Measurements from ENCODE around the gene SDHB. TPM values are rescaled to one million over a fixed set of nuclear protein-coding genes. Genes with fewer than 3 reads are reported as not detected.

The SDHB gene
- total RNA-seq, 2 donors from 2014 or later, result 93.0 to 113 TPM

DNA sequence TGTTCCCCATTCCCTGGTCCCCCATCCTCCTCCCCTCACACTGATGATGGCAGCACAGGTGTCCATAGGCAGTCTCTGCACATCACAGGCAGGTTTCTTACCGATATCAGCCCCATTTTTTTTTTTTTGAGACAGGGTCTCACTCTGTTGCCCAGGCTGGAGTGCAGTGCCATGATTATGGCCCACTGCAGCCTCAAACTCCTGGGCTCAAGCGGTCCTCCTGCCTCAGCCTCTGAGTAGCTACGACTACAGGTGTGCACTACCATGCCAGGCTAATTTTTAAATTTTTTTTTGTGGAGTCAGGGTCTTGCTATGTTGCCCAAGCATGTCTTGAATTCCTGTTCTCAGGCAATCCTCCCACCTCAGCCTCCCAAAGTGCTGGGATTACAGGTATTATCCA lies 28.9 kb upstream of the SDHB start:
- Histone ChIP-seq H3K36me3 (no peaks in the 10 kb centered on the region), H3K9me3 (no peaks in the 10 kb centered on the region), H3K27ac (no peak overlapping the region), H3K4me3 (no peak overlapping the region), H3K27me3 (replicated peaks; ENCODE audit: insufficient read depth) (no peaks in the 10 kb centered on the region), H3K4me1 (replicated peaks) (no peaks in the 10 kb centered on the region)
- intact Hi-C loops (cut with DNase I), result no loop called here
- no peak for DNase-seq (ENCODE audit: low spot score)
- WGBS, result 94% methylated on average over 3 of the region's 3 CpGs
- TF ChIP-seq, protein P1, sequence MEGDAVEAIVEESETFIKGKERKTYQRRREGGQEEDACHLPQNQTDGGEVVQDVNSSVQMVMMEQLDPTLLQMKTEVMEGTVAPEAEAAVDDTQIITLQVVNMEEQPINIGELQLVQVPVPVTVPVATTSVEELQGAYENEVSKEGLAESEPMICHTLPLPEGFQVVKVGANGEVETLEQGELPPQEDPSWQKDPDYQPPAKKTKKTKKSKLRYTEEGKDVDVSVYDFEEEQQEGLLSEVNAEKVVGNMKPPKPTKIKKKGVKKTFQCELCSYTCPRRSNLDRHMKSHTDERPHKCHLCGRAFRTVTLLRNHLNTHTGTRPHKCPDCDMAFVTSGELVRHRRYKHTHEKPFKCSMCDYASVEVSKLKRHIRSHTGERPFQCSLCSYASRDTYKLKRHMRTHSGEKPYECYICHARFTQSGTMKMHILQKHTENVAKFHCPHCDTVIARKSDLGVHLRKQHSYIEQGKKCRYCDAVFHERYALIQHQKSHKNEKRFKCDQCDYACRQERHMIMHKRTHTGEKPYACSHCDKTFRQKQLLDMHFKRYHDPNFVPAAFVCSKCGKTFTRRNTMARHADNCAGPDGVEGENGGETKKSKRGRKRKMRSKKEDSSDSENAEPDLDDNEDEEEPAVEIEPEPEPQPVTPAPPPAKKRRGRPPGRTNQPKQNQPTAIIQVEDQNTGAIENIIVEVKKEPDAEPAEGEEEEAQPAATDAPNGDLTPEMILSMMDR (IDR thresholded peaks at IDR 0.05), result no peak
- TF ChIP-seq POLR2A (IDR thresholded peaks at IDR 0.05) (no peak), POLR2AphosphoS5 (IDR thresholded peaks at IDR 0.05) (no peak)

DNA sequence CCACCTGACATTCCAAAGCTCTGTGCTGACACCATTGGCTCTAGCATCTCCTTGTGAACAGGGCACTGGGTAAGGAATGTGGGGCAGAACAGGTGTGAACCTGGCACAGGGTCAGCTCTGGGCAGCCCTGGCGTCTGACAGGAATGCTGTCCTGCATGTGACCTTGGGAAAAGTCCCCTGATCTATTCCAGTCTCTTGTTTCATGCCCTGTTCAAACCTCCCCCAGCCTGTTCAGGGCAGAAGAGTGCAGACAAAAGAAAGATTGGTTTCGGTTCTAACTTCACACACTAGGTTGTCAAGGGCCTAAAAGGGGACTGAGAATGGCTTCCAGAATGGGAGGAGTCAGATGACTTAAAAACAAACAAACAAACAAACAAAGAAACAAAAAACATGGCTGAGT lies 27.6 kb upstream of the SDHB start:
- WGBS, result 56% methylated on average over 2 of the region's 2 CpGs
- no peak overlapping the region for H3K27ac ChIP-seq
- intact Hi-C loops (cut with DNase I), result no loop called here
- H3K4me3 ChIP-seq, result no peak overlapping the region
- H3K36me3 ChIP-seq, result no peaks in the 10 kb centered on the region
- no peaks in the 10 kb centered on the region for H3K4me1 ChIP-seq (replicated peaks)
- DNase-seq (ENCODE audit: low spot score), result no peak
- TF ChIP-seq, protein P1 (IDR thresholded peaks at IDR 0.05), result no peak
- TF ChIP-seq POLR2AphosphoS5 (IDR thresholded peaks at IDR 0.05) (peak; percentile 36), POLR2A (IDR thresholded peaks at IDR 0.05) (no peak)
- no peaks in the 10 kb centered on the region for H3K27me3 ChIP-seq (replicated peaks; ENCODE audit: insufficient read depth)
- H3K9me3 ChIP-seq, result no peaks in the 10 kb centered on the region

DNA sequence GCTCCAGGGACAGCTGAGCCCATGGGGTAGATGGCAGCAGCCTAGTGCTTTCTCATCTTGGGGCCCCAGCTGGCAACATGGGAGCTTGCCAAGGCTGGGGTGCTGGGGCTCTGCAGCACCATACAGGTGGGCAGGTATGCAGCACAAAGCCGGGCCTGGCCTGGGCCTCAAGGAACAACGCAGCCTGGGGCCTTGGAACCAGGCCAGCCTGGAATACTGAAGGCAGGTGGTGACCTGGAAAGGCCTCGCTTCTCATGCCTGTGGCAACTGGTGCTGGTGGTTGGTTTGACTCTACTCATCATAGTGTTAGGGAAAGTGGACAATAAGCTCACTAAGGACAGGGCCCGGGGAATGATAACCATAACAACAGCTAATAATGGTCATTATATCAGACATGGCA lies 27.0 kb upstream of the SDHB start:
- Histone ChIP-seq H3K27ac (no peak overlapping the region), H3K4me3 (no peak overlapping the region), H3K9me3 (no peaks in the 10 kb centered on the region), H3K4me1 (replicated peaks) (no peaks in the 10 kb centered on the region), H3K36me3 (no peaks in the 10 kb centered on the region), H3K27me3 (replicated peaks; ENCODE audit: insufficient read depth) (no peaks in the 10 kb centered on the region)
- DNase-seq (ENCODE audit: low spot score), result no peak
- WGBS, result 54% methylated on average over 4 of the region's 4 CpGs
- no peak for TF ChIP-seq POLR2A (IDR thresholded peaks at IDR 0.05)
- TF ChIP-seq, protein P1 (IDR thresholded peaks at IDR 0.05), result no peak
- no peak for TF ChIP-seq POLR2AphosphoS5 (IDR thresholded peaks at IDR 0.05)
- intact Hi-C loops (cut with DNase I), result no loop called here

DNA sequence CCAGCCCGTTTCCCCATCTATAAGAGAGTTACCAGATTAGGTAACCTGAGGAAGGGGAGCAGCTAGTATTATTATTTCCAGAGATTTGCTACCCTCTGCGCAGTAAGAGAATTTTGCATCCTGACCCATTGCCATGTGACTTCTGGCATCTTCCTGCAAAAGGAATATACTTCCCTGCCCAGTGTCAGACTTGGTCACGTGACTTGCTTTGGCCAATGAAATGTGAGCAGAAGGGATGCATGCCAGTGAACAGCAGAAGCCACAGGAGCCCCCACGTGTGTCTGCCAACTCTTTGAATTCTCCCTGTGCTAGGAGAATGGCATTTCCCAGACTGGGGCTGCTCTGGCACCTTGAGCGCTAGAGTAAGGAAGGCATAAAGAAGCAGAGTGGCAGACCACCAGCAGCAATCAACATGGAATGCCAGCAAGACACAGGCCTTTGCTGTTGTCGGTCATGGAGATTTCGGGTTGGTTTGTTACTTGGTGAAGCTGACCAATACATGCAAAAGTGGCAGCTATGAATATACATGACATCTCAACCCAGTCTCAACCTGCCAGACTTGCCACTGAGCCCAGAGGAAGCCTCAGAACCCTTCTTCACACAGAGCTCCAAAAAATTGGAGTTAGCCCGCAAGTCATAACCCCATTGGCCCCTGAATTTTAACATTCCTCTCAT lies 26.4 kb upstream of the SDHB start:
- intact Hi-C loops (cut with DNase I), result no loop called here
- TF ChIP-seq, protein P1 (IDR thresholded peaks at IDR 0.05), result no peak
- TF ChIP-seq POLR2AphosphoS5 (IDR thresholded peaks at IDR 0.05) (no peak), POLR2A (IDR thresholded peaks at IDR 0.05) (no peak)
- 78% methylated on average over 8 of the region's 8 CpGs for WGBS
- Histone ChIP-seq H3K4me3 (no peak overlapping the region), H3K36me3 (no peaks in the 10 kb centered on the region), H3K4me1 (replicated peaks) (no peaks in the 10 kb centered on the region), H3K27ac (no peak overlapping the region), H3K9me3 (no peaks in the 10 kb centered on the region), H3K27me3 (replicated peaks; ENCODE audit: insufficient read depth) (no peaks in the 10 kb centered on the region)
- no peak for DNase-seq (ENCODE audit: low spot score)

Data from prostate gland (tissue), 2 donors.